ENCODE measurements around the gene OR5AC2.

Gene OR5AC2

DNA sequence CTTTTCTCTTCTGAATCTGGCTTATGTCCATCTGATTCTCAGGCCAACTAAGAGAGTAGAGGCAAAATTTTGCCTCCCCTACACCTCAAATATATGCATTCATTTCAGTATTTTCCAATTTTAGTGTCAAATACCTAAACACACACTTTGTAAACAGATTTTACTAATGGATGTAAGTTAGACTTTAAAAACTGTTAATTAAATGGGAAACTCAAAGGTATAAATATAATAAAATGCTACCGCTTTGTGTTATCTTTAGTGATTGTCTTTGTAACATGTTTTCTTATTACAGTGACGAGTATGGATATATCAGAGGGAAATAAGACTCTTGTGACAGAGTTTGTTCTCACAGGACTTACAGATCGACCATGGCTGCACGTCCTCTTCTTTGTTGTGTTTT is at the start of gene OR5AC2:
Gene OR5AC2, plus strand, starts transcription at position 301 of the 400 bp plus-strand sequence. Its CDS starts 0 bp downstream, at position 301.
- DNase-seq, result no peak

DNA sequence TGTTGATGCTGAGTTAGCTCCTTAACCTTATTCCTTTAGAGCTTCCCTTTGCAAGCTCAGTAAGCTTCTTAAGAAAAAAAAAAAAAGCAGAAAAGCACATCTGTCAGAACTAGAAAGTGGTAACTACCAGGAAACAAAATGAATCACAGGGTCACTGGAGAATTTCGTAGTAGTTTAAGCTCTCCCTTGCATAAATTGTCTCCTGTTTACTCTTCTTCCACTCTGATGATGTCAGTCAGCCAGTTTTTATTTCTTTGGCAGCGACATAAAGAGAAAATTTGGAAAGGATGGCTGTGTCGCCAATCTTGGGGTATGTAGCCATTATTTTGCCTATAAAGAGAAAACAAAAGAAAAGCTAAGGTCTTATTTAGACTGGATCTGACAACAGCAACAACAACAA is 48.7 kb upstream of the OR5AC2 start:
- no peak for DNase-seq

DNA sequence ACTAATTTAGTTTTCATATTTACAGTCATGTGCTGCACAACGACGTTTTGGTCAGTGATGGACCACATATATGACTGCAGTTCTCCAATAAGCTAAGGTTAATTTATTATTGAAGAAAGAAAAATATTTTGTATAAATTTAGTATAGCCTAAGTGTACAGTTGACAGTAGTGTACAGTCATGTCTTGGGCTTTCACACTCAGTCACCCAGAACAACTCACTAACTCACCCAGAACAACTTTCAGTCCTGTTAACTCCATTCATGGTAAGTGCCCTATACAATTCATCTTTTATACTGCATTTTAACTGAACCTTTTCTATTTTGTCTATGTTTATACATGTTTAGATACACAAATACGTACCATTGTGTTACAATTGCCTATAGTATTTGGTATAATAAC is 48.1 kb upstream of the OR5AC2 start:
- no peak for DNase-seq

DNA sequence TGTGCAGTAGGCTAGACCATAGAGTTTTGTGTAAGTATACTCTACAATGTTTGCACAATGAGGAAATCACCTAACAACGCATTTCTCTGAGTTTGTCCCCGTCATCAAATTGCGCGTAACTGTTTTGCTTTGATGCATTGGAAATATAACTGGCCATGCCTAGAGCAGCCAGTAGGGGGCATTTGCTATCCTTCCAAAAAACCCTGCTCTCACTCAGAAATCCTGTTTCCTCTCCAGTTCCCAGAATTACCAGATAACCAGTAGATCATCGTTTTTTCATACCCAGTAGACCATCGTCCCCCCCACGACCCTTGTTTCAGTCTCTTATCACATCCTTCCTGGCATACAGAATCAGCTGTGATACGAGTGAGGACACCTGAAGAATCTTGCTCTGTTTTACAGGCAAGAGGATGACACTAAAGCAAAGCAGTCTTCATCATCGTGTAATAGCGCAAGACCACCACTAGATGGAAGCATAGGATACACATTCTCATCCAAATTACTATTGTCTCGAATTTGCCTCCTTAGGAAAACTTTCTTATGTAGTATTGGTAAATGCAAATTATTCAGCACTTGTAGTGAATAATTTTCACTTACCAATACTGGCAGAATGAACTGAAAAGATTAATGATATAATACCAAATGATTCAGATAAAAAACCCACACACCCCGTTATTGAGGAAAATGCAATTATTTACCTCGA is 47.5 kb upstream of the OR5AC2 start:
- peak; percentile 60 to 64 for DNase-seq

- no peak for DNase-seq
Observed at GRCh38 chr3:98041350-98041749, 45.6 kb upstream of the OR5AC2 start.

DNA sequence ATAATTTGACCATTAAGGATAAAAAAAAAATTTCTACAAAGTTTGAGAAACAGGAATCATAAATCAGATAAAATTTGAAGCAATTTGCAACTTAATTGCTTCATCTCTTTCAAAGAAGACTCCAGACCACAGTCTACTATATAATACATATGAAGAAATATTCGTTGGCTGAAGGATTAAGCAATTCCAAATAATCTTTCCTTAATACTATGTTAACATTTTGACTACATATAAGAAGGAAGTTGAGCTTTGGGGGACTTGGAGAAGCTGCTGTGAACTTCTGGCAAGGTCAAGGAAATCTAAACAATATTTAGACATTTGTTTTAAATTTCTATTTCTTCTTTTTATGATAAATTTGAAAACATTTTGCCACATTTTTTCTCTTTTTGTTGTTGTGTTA is 38.4 kb upstream of the OR5AC2 start:
- DNase-seq, result no peak

GRCh38 chr3:98049271-98049670 is 37.7 kb upstream of the OR5AC2 start:
- no peak for DNase-seq

GRCh38 chr3:98056035-98056434 is 30.9 kb upstream of the OR5AC2 start:
- DNase-seq, result no peak

DNA sequence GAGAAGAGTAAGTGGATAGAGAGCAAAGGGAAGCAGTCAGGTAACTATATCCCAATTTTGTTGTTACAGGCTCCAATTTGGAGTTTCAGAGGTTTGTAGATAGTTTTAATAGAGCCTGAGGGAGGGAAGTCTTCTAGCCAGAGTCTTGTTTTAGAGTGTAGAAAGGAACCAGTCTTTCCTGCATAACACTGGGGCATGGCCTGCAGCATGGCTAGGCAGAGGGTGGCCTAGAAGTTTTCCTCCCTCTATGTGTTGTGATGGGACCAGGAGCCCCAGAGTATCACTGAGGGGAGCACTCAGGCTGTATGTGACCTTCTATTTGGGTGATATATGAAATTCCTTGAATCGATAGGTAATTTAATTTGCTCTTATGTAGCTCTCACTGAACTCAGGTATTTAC is 29.3 kb upstream of the OR5AC2 start:
- no peak for DNase-seq

DNA sequence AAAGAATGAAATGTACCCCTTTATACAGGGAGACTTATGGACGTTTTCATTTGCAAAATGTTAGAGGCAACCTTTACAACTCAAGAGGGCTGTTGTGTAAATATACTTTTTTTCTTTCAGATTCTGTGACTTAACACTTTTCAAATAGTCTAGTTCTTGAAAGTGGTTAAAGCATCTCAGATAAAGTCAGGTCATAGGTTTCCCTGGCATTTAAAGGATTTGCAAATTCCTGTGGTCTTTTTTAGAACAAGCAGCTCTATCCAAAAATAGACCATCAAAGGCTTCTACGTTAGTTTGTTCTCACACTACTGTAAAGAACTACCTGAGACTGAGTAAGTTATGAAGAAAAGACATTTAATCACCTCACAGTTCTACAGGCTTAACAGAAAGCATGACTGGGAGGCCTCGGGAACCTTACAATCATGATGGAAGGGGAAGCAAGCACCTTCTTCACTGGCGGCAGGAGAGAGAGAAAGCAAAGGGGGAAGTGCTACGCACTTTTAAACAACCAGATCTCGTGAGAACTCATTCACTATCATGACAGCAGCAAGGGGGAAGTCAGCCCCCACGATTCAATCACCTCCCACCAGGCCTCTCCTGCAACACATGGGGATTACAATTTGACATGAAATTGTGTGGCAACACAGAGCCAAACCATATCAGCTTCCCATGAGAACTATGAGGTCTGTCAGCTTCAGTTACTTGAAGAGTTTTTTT is 28.6 kb upstream of the OR5AC2 start:
- DNase-seq, result no peak

DNA sequence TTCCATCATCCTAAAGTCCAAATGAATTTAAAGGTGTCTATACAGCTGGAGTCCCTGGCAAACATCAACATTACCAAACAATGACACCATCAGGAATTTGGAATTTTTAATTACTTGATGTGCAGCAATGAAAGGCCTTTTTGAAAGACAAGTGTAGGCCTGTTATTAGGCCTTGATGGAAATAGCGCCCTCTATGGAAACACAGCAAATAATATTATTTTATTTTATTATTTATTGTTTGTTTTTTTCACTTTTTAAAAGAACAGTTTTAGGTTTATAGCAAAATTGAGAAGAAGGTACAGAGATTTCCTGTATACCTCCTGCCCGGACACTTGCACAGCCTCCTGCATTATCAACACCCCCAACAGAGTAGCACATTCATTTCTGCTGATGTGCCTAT is 18.1 kb upstream of the OR5AC2 start:
- no peak for DNase-seq

- no peak for DNase-seq
Observed at GRCh38 chr3:98070840-98071239, 16.1 kb upstream of the OR5AC2 start.

- DNase-seq, result no peak
Observed at GRCh38 chr3:98073486-98073885, 13.5 kb upstream of the OR5AC2 start.

- DNase-seq, result no peak
Observed at GRCh38 chr3:98095882-98096281, 8.9 kb downstream of the OR5AC2 start.

DNA sequence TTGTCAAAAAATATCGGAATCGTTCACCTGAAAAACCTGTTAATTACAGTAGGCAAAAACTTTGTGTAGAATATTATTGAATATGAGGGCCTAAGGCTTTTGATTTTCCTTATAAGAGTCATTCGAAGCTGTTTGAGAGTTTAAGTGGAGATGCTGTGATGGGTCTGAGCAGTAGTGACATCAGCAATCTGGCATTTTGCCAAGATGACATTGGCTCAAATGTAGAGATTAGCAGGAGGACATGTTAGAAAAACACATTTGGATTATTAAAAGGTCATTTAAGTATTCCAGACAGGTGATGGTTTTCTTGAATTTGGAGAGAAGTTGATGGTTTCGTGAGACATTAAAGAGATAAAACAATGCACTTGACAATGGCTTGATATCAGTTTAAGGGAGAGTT is 12.9 kb downstream of the OR5AC2 start:
- no peak for DNase-seq

DNA sequence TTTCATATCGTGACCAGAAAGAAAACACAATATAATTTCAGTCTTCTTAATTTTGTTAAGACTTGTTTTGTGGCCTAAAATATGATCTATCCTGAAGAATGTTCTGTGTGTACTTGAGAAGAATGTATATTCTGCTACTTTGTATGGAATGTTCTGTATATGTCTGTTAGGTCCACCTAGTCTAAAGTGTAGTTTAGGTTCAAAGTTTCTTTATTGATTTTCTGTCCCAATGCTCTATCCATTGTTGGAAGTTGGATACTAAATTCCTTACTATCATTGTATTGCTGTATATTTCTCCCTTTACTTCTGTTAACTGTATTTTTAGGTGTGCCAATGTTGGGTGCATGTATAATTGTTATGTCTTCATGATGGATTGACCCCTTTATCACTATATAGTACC is 21.2 kb downstream of the OR5AC2 start:
- DNase-seq, result no peak

DNA sequence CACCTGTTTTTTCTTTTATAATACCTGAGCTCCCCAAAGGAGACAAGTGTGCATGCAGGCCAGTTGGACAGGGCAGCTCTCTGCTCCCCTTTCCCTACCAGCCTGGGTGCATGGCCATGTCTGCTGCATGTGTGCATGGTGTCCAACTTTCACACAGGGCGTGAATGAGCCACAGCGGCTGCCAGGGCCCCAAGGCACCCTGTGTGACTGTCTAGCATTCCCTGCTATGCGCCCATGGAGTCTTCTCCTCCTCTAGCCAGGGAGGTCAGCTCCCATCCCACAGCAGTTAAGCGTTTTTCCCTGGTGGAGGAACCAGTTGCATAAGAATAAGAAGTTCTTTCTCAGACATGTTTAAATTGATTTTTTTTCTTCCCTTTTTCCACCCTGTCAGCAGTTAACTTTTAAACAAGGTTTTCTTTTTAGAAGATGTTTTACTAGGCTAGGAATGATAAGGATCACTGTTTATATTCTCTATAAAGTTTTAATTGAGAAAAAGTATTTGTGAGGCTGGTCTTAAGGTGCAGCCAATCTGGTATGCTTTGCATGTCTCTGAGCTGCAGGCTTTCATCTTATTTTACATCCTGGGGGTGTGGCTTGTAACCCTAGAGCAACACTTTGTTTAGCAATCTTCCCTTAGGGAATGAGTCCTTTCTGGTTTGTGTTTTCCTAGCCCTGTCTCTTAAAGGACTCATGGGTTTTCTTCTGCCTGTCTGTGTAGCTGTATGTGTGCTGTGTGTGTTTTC is 23.0 kb downstream of the OR5AC2 start:
- DNase-seq, result no peak

GRCh38 chr3:98110550-98110908 is 23.6 kb downstream of the OR5AC2 start:
- no peak for DNase-seq

- no peak for DNase-seq
Observed at GRCh38 chr3:98114264-98114663, 27.3 kb downstream of the OR5AC2 start.

GRCh38 chr3:98115717-98116116 is 28.7 kb downstream of the OR5AC2 start:
- DNase-seq, result no peak

GRCh38 chr3:98130421-98130820 is 43.4 kb downstream of the OR5AC2 start, which contains the start of gene OR5H1:
TSS of gene OR5H1 (plus strand) at chr3:98130721. CDS start at chr3:98132698, 1,977 bp downstream.
- DNase-seq, result no peak

DNA sequence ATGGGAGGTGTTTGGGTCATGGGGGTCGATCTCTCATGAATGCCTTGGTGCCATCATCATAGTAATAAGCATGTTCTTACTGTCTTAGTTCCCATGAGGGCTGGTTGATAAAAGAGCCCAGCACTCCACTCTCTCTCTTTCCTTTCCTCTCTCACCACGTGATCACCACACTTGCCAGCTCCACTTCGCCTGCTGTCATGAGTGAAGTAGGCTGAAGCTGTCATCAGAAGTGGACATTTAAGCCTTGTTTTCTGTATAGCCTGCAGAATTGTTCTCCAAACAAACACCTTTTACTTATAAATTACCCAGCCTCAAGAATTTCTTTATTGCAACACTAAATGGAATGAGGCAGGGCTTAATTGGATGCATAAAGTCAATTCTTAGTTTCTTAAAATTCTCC is 49.7 kb downstream of the OR5AC2 start:
- DNase-seq, result no peak

Measured in activated CD4-positive, alpha-beta T cell treated with anti-CD3 and anti-CD28 coated beads, Interleukin-2, amount 50 U/mL, for 4 hours (primary cell).